Natural killer cell (primary cell): ENCODE measurements around the gene FAM229B. TPM values are rescaled to one million over a fixed set of nuclear protein-coding genes. Genes with fewer than 3 reads are reported as not detected.

Experiments
- ATAC-seq, 3 donors: fragments of 150-1000 bp in 2 of 3; fragments of 200-7000 bp in 1 of 3; cut with Tn5 transposase; 1 replicate in 1 of 3; 2 replicates in 2 of 3; pipeline ENCODE4 v1.10.0; 2021; ENCODE audit warnings: mild to moderate bottlenecking in 2 of 3, moderate library complexity in 2 of 3
- DNase-seq, 2 donors: peaks; one replicate each; pipeline versions ENCODE4 v3.0.0 to v3.0.0-alpha.2; 2013 to 2021; ENCODE audit warnings: mixed read lengths in 1 of 2
- H3K27ac ChIP-seq: one replicate; pipeline ENCODE4 v1.5.1; 2013; ENCODE audit warnings: mild to moderate bottlenecking, low read length
- H3K27me3 ChIP-seq: one replicate; pipeline ENCODE4 v1.6.1; 2013; ENCODE audit warnings: low read length; ENCODE audit not compliant: control insufficient read depth, insufficient read depth
- H3K36me3 ChIP-seq: one replicate; pipeline ENCODE4 v1.6.1; 2013; ENCODE audit warnings: low read length; ENCODE audit not compliant: control insufficient read depth, insufficient read depth
- H3K4me1 ChIP-seq: one replicate; pipeline ENCODE4 v1.6.1; 2013; ENCODE audit warnings: low read length; ENCODE audit not compliant: control insufficient read depth, insufficient read depth
- H3K4me3 ChIP-seq: one replicate; pipeline ENCODE4 v1.5.1; 2013; ENCODE audit warnings: low read length
- H3K9me3 ChIP-seq: one replicate; pipeline ENCODE4 v1.6.1; 2013; ENCODE audit warnings: low read length; ENCODE audit not compliant: control insufficient read depth, insufficient read depth
- H3K27ac Mint-ChIP-seq, 2 donors: one replicate each; pipeline ENCODE4 v1.8.0; 2022; ENCODE audit warnings: mild to moderate bottlenecking in 2 of 2, mixed read lengths in 2 of 2, moderate library complexity in 1 of 2
- H3K27me3 Mint-ChIP-seq, 2 donors: one replicate each; pipeline ENCODE4 v1.8.0; 2022; ENCODE audit warnings: low read depth in 2 of 2, mixed read lengths in 2 of 2
- H3K36me3 Mint-ChIP-seq: one replicate; pipeline ENCODE4 v1.8.0; 2022; ENCODE audit warnings: mixed read lengths
- H3K4me1 Mint-ChIP-seq, 2 donors: one replicate each; pipeline ENCODE4 v1.8.0; 2022; ENCODE audit warnings: mixed read lengths in 2 of 2
- H3K4me3 Mint-ChIP-seq: one replicate; pipeline ENCODE4 v1.8.0; 2022; ENCODE audit warnings: mild to moderate bottlenecking, moderate library complexity, mixed read lengths
- H3K9me3 Mint-ChIP-seq, 2 donors: one replicate each; pipeline ENCODE4 v1.8.0; 2022; ENCODE audit warnings: mixed read lengths in 2 of 2
- WGBS: methylation state at CpG from one replicate; pipeline ENCODE4 v1.1.7; 2013; ENCODE audit warnings: missing lambda C conversion rate; ENCODE audit not compliant: insufficient coverage; 5-methylcytosine and 5-hydroxymethylcytosine counted together
- intact Hi-C: fragments of 100-400 bp; cut with micrococcal nuclease; formaldehyde crosslinking; loops from one replicate; pipeline ENCODE4 v1.14.2; 2022
- total RNA-seq, 4 donors: library from RNA; stranded (reverse); fragments of 120-200 nt in 1 of 4; gene quantifications; one replicate each; pipeline versions ENCODE4 v1.2.3 to v1.2.4, GENCODE V29; 2013 to 2022
- TF ChIP-seq, protein P1 (sequence below): fragments of 200-600 bp; IDR thresholded peaks from one replicate; pipeline ENCODE4 v1.8.0; 2022; ENCODE audit warnings: antibody characterized with exemption

FAM229B gene
- total RNA-seq, 3 donors from 2014 or later (not counting 1 experiment from before 2014, with no cell fraction given) = 0.97 to 1.1 (median 0.99) TPM

DNA sequence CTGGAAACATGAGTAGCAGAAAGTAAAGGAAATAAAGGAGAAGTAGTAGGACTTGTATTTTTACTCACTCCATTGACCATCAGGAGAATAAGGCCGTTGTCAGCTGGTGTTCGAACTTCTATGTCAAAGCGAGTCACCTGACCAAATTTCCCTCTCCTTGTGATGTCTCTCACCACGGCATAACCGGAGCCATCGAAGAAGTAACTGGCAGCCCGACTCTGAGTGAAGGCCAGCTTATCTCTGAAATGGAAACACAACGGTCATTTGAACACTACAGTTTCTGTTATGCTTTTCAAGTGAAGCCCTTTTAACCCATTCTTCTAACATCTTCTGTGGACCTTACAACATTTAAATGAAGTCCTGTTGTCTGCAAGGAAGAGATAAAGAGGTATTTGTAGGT, 51.7 kb downstream of the FAM229B start:
- DNase-seq (no peak), ATAC-seq (no peak)
- Histone ChIP-seq H3K9me3 (no peaks in the 10 kb centered on the region), H3K27ac (no peak overlapping the region), H3K4me3 (no peak overlapping the region), H3K4me1 (no peaks in the 10 kb centered on the region), H3K27me3 (no peaks in the 10 kb centered on the region), H3K36me3 (no peaks in the 10 kb centered on the region)
- intact Hi-C loops = no loop called here
- H3K36me3 Mint-ChIP-seq = no peaks in the 10 kb centered on the region
- TF ChIP-seq, protein P1, sequence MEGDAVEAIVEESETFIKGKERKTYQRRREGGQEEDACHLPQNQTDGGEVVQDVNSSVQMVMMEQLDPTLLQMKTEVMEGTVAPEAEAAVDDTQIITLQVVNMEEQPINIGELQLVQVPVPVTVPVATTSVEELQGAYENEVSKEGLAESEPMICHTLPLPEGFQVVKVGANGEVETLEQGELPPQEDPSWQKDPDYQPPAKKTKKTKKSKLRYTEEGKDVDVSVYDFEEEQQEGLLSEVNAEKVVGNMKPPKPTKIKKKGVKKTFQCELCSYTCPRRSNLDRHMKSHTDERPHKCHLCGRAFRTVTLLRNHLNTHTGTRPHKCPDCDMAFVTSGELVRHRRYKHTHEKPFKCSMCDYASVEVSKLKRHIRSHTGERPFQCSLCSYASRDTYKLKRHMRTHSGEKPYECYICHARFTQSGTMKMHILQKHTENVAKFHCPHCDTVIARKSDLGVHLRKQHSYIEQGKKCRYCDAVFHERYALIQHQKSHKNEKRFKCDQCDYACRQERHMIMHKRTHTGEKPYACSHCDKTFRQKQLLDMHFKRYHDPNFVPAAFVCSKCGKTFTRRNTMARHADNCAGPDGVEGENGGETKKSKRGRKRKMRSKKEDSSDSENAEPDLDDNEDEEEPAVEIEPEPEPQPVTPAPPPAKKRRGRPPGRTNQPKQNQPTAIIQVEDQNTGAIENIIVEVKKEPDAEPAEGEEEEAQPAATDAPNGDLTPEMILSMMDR = no peak
- H3K27ac Mint-ChIP-seq = no peak overlapping the region
- H3K4me3 Mint-ChIP-seq = no peak overlapping the region
- no peaks in the 10 kb centered on the region for H3K4me1 Mint-ChIP-seq
- H3K27me3 Mint-ChIP-seq = peaks cover 10 to 28% of the 10 kb centered on the region in 2 donors
- WGBS = 93% methylated on average over 8 of the region's 8 CpGs
- H3K9me3 Mint-ChIP-seq = no peaks in the 10 kb centered on the region

DNA sequence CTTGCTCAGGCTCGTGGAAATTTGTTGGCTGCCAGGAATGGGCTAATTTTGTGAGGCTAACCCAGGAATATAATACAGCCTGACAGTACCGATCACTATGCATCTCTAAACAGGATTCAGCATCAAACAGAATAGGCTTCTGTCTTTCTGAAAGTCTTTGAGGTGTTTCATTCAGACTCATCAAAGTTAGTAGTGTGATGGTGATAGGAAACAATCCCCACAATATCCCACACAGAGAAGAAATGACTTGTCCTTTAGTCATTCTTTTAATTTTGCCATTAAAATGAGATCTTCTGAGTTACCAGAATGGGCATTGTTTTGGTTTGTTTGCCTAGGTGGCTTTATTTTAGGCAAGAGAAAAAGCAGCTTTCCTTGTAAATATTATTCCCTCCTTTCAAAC, 54.3 kb downstream of the FAM229B start:
- H3K9me3 Mint-ChIP-seq = no peaks in the 10 kb centered on the region
- H3K36me3 Mint-ChIP-seq = no peaks in the 10 kb centered on the region
- H3K4me3 ChIP-seq = no peak overlapping the region
- intact Hi-C loops = no loop called here
- no peaks in the 10 kb centered on the region for H3K4me1 Mint-ChIP-seq
- ATAC-seq = no peak
- H3K27me3 ChIP-seq = no peaks in the 10 kb centered on the region
- no peak overlapping the region for H3K27ac Mint-ChIP-seq
- H3K36me3 ChIP-seq = no peaks in the 10 kb centered on the region
- H3K4me1 ChIP-seq = no peaks in the 10 kb centered on the region
- 64% methylated on average over 1 of the region's 2 CpGs for WGBS
- no peak for DNase-seq
- H3K9me3 ChIP-seq = no peaks in the 10 kb centered on the region
- peaks cover 11 to 31% of the 10 kb centered on the region in 2 donors for H3K27me3 Mint-ChIP-seq
- H3K27ac ChIP-seq = no peak overlapping the region
- TF ChIP-seq, protein P1 = no peak
- H3K4me3 Mint-ChIP-seq = no peak overlapping the region

DNA sequence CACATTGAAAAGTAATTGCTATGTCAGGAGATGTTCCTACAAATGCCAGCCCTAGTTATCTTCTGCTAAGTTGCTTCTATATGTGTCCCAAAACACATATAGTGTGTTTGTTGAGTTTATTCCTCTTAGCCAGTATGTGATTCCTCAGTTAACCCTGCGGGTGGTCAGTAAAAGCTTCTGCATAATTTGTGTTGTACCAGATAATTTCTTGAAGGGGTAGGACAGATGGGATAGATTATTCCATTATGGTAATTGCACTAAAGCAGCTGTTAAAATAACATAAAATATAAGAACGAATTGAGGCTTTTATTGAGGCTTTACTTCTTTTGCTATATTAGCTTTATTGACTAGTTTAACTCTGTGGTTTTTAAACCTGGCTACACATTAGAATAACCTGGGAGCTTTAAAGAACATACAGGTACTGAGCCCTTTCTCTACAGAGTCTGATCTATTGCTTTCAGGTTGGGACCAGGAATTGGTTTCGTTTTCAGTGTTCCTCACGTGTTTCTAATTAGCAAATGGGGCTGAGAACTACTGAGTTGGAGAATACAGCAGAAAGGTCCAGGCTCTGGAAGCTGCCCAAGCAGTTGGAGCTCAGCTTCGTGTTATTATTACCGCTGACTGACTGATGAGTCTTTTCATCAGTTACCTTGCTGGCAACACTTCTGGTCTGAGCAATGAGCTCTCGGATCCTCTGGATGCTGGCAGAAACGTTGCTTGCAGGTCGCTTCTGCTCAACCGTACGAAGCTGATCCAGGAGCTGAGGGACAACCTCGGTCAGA, 56.9 kb downstream of the FAM229B start:
- Mint-ChIP-seq H3K27ac (no peak overlapping the region), H3K27me3 (peaks cover 16 to 35% of the 10 kb centered on the region in 2 donors), H3K4me1 (no peaks in the 10 kb centered on the region), H3K9me3 (no peaks in the 10 kb centered on the region), H3K4me3 (no peak overlapping the region), H3K36me3 (no peaks in the 10 kb centered on the region)
- intact Hi-C loops = no loop called here
- H3K4me1 ChIP-seq = no peaks in the 10 kb centered on the region
- 86% methylated on average over 8 of the region's 12 CpGs for WGBS
- ATAC-seq (no peak), DNase-seq (no peak)
- TF ChIP-seq, protein P1 = no peak
- no peaks in the 10 kb centered on the region for H3K9me3 ChIP-seq
- no peaks in the 10 kb centered on the region for H3K27me3 ChIP-seq
- no peak overlapping the region for H3K27ac ChIP-seq
- no peaks in the 10 kb centered on the region for H3K36me3 ChIP-seq
- no peak overlapping the region for H3K4me3 ChIP-seq
